T-helper 17 cell (primary cell): ENCODE data around the gene USP17L15. TPM values are rescaled to one million over a fixed set of nuclear protein-coding genes. Genes with fewer than 3 reads are reported as not detected.
"Not testable (repeated sequence)": the region's sequence is repeated elsewhere in the genome, so short reads cannot be mapped to it uniquely, and the experiment has no call there.

Experiments
- ATAC-seq: fragments of 150-1000 bp; cut with Tn5 transposase; 2 replicates; pipeline ENCODE4 v1.10.0; 2021; ENCODE audit warnings: mild to moderate bottlenecking, moderate library complexity
- DNase-seq, 3 donors: peaks; one replicate each; pipeline versions ENCODE4 v3.0.0 to v3.0.0-alpha.2; 2020 to 2021
- H3K9me3 ChIP-seq: one replicate; pipeline ENCODE4 v1.7.0; 2013; ENCODE audit warnings: low read length, mild to moderate bottlenecking; ENCODE audit not compliant: control insufficient read depth, poor library complexity, severe bottlenecking
- H3K27ac Mint-ChIP-seq: one replicate; pipeline ENCODE4 v1.8.0; 2022; ENCODE audit warnings: mild to moderate bottlenecking, moderate library complexity, mixed read lengths
- H3K27me3 Mint-ChIP-seq: one replicate; pipeline ENCODE4 v1.8.0; 2022; ENCODE audit warnings: mixed read lengths
- H3K36me3 Mint-ChIP-seq: one replicate; pipeline ENCODE4 v1.8.0; 2022; ENCODE audit warnings: low read depth, mixed read lengths
- H3K4me1 Mint-ChIP-seq: one replicate; pipeline ENCODE4 v1.8.0; 2022; ENCODE audit warnings: mild to moderate bottlenecking, mixed read lengths
- H3K4me3 Mint-ChIP-seq: one replicate; pipeline ENCODE4 v1.8.0; 2022; ENCODE audit warnings: mild to moderate bottlenecking, moderate library complexity, mixed read lengths
- total RNA-seq, 4 donors: library from RNA in 2 of 4; stranded (reverse) in 2 of 4; gene quantifications; one replicate each; pipeline ENCODE4 v1.2.3 and lab custom pipeline; 2022 to 2026

USP17L15 gene
- not detected for total RNA-seq
- total RNA-seq (lab: John Stamatoyannopoulos, UW), result 0 reads per million in 2 donors

DNA sequence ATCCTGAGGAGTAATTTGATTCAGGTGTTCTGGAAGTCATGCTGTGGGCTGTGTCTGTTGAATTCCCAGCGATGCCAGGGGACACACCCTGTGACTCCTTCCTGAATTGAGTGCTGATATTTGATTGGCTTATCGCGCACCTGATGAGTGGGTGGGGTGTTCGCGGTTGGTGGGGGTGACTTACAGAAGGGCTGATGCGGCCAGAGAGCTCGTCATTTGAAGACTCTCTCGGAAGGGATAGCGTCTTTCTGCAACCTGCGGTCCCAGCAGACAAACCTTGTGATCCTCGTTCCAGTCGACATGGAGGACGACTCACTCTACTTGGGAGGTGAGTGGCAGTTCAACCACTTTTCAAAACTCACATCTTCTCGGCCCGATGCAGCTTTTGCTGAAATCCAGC is at the start of gene USP17L15:
USP17L15 (plus strand) TSS at position 301 of the 400 bp plus-strand sequence; CDS start at position 301, 0 bp downstream.
- H3K27ac Mint-ChIP-seq, DNase-seq, H3K9me3 ChIP-seq, H3K27me3 Mint-ChIP-seq, ATAC-seq, H3K4me3 Mint-ChIP-seq, H3K4me1 Mint-ChIP-seq, H3K36me3 Mint-ChIP-seq: not testable (repeated sequence)

DNA sequence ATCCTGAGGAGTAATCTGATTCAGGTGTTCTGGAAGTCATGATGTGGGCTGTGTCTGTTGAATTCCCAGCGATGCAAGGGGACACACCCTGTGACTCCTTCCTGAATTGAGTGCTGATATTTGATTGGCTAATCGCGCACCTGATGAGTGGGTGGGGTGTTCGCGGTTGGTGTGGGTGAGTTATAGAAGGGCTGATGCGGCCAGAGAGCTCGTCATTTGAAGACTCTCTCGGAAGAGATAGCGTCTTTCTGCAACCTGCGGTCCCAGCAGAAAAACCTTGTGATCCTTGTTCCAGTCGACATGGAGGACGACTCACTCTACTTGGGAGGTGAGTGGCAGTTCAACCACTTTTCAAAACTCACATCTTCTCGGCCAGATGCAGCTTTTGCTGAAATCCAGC is 23.8 kb upstream of the USP17L15 start, which contains the start of gene USP17L10:
USP17L10 (plus strand) TSS at position 301 of the 400 bp plus-strand sequence; CDS start at position 301, 0 bp downstream.
- not testable (repeated sequence) for H3K9me3 ChIP-seq, DNase-seq, H3K27ac Mint-ChIP-seq, H3K4me3 Mint-ChIP-seq, H3K27me3 Mint-ChIP-seq, ATAC-seq, H3K4me1 Mint-ChIP-seq, H3K36me3 Mint-ChIP-seq

DNA sequence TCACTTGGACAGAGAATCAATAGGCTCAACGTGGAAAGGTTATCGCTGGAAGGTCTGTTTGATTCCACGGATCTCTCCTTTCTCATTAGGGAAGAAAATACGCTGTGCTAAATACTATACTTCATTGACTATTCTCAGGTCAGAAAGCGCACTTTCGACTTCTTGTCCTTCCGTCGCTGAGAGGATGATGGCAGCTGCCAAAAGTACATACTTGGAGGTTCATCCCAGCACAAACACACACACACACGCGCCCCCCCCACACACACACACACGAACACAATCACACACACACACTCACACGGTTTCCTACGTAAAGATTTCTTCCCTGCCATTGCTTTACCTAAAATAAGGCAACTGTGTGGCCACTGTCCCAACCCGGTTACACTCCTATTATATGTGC is 19.5 kb upstream of the USP17L15 start:
- H3K27me3 Mint-ChIP-seq, H3K4me1 Mint-ChIP-seq: not testable (repeated sequence)
- DNase-seq, result peak in 1 of 3 donors; percentile 3

GRCh38 chr4:9215105-9215504 is 19.1 kb upstream of the USP17L15 start, which contains the start of gene USP17L11:
Gene USP17L11 (plus strand): TSS chr4:9215405. CDS start chr4:9215405, 0 bp downstream.
- not testable (repeated sequence) for DNase-seq, H3K9me3 ChIP-seq, H3K4me3 Mint-ChIP-seq, H3K27me3 Mint-ChIP-seq, H3K27ac Mint-ChIP-seq, ATAC-seq, H3K36me3 Mint-ChIP-seq, H3K4me1 Mint-ChIP-seq

More for the DNA sequence above, 19.5 kb upstream of the USP17L15 start:
- not testable (repeated sequence) for H3K9me3 ChIP-seq, H3K36me3 Mint-ChIP-seq, H3K27ac Mint-ChIP-seq, H3K4me3 Mint-ChIP-seq, ATAC-seq

DNA sequence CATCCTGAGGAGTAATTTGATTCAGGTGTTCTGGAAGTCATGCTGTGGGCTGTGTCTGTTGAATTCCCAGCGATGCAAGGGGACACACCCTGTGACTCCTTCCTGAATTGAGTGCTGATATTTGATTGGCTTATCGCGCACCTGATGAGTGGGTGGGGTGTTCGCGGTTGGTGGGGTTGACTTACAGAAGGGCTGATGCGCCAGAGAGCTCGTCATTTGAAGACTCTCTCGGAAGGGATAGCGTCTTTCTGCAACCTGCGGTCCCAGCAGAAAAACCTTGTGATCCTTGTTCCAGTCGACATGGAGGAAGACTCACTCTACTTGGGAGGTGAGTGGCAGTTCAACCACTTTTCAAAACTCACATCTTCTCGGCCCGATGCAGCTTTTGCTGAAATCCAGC is 14.3 kb upstream of the USP17L15 start, which contains the start of gene USP17L12:
USP17L12 (plus strand) TSS at position 301 of the 400 bp plus-strand sequence; CDS start at position 301, 0 bp downstream.
- H3K9me3 ChIP-seq, H3K27me3 Mint-ChIP-seq, H3K27ac Mint-ChIP-seq, H3K4me1 Mint-ChIP-seq, DNase-seq, H3K36me3 Mint-ChIP-seq, ATAC-seq, H3K4me3 Mint-ChIP-seq: not testable (repeated sequence)

GRCh38 chr4:9224596-9224995 is 9.6 kb upstream of the USP17L15 start, which contains the start of gene USP17L13:
Gene USP17L13 (plus strand): TSS chr4:9224896. CDS start chr4:9224896, 0 bp downstream.
- not testable (repeated sequence) for H3K27ac Mint-ChIP-seq, H3K9me3 ChIP-seq, DNase-seq, H3K4me3 Mint-ChIP-seq, H3K4me1 Mint-ChIP-seq, H3K27me3 Mint-ChIP-seq, H3K36me3 Mint-ChIP-seq, ATAC-seq

DNA sequence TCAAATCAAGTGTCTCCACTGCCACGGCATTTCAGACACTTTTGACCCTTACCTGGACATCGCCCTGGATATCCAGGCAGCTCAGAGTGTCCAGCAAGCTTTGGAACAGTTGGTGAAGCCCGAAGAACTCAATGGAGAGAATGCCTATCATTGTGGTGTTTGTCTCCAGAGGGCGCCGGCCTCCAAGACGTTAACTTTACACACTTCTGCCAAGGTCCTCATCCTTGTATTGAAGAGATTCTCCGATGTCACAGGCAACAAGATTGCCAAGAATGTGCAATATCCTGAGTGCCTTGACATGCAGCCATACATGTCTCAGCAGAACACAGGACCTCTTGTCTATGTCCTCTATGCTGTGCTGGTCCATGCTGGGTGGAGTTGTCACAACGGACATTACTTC is 3.9 kb upstream of the USP17L15 start:
- not testable (repeated sequence) for ATAC-seq, H3K4me3 Mint-ChIP-seq, H3K27me3 Mint-ChIP-seq, H3K27ac Mint-ChIP-seq, H3K36me3 Mint-ChIP-seq, H3K9me3 ChIP-seq, H3K4me1 Mint-ChIP-seq
- peak in 1 of 3 donors; percentile 2 for DNase-seq

DNA sequence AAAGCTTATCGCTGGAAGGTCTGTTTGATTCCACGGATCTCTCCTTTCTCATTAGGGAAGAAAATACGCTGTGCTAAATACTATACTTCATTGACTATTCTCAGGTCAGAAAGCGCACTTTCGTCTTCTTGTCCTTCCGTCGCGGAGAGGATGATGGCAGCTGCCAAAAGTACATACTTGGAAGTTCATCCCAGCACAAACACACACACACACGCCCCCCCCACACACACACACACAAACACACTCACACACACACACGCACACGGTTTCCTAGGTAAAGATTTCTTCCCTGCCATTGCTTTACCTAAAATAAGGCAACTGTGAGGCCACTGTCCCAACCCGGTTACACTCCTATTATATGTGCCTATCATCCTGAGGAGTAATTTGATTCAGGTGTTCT is 4.3 kb downstream of the USP17L15 start:
- H3K27ac Mint-ChIP-seq, H3K4me3 Mint-ChIP-seq, H3K27me3 Mint-ChIP-seq, H3K9me3 ChIP-seq, ATAC-seq, H3K4me1 Mint-ChIP-seq, H3K36me3 Mint-ChIP-seq, DNase-seq: not testable (repeated sequence)

DNA sequence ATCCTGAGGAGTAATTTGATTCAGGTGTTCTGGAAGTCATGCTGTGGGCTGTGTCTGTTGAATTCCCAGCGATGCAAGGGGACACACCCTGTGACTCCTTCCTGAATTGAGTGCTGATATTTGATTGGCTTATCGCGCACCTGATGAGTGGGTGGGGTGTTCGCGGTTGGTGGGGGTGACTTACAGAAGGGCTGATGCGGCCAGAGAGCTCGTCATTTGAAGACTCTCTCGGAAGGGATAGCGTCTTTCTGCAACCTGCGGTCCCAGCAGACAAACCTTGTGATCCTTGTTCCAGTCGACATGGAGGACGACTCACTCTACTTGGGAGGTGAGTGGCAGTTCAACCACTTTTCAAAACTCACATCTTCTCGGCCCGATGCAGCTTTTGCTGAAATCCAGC is 9.4 kb downstream of the USP17L15 start, which contains the start of gene USP17L17:
USP17L17 (plus strand) TSS at position 301 of the 400 bp plus-strand sequence; CDS start at position 301, 0 bp downstream.
- H3K36me3 Mint-ChIP-seq, H3K4me1 Mint-ChIP-seq, H3K4me3 Mint-ChIP-seq, DNase-seq, ATAC-seq, H3K9me3 ChIP-seq, H3K27me3 Mint-ChIP-seq, H3K27ac Mint-ChIP-seq: not testable (repeated sequence)

- not testable (repeated sequence) for ATAC-seq, H3K27me3 Mint-ChIP-seq, H3K27ac Mint-ChIP-seq, H3K4me1 Mint-ChIP-seq, H3K36me3 Mint-ChIP-seq, H3K4me3 Mint-ChIP-seq, H3K9me3 ChIP-seq
- DNase-seq, result peak in 1 of 3 donors; percentile 3
These were observed 13.9 kb downstream of the USP17L15 start, which contains the start of gene USP17L18 for GRCh38 chr4:9247953-9248680. Gene USP17L18 (plus strand): TSS chr4:9248630. CDS start chr4:9248630, 0 bp downstream.

GRCh38 chr4:9253078-9253477 is 18.9 kb downstream of the USP17L15 start, which contains the start of gene USP17L19:
Gene USP17L19 (plus strand): TSS chr4:9253378. CDS start chr4:9253378, 0 bp downstream.
- H3K4me3 Mint-ChIP-seq, result not testable (repeated sequence)

GRCh38 chr4:9257824-9258223 is 23.6 kb downstream of the USP17L15 start, which contains the start of gene USP17L20:
Gene USP17L20 (plus strand): TSS chr4:9258124. CDS start chr4:9258124, 0 bp downstream.
- not testable (repeated sequence) for ATAC-seq, H3K27me3 Mint-ChIP-seq, H3K27ac Mint-ChIP-seq, H3K9me3 ChIP-seq, H3K4me1 Mint-ChIP-seq, H3K36me3 Mint-ChIP-seq, H3K4me3 Mint-ChIP-seq, DNase-seq

More at GRCh38 chr4:9253078-9253477, 18.9 kb downstream of the USP17L15 start, which contains the start of gene USP17L19:
- ATAC-seq, H3K27me3 Mint-ChIP-seq, DNase-seq, H3K9me3 ChIP-seq, H3K4me1 Mint-ChIP-seq, H3K27ac Mint-ChIP-seq, H3K36me3 Mint-ChIP-seq: not testable (repeated sequence)

DNA sequence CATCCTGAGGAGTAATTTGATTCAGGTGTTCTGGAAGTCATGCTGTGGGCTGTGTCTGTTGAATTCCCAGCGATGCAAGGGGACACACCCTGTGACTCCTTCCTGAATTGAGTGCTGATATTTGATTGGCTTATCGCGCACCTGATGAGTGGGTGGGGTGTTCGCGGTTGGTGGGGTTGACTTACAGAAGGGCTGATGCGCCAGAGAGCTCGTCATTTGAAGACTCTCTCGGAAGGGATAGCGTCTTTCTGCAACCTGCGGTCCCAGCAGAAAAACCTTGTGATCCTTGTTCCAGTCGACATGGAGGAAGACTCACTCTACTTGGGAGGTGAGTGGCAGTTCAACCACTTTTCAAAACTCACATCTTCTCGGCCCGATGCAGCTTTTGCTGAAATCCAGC is 28.4 kb downstream of the USP17L15 start, which contains the start of gene USP17L21:
USP17L21 (plus strand) TSS at position 301 of the 400 bp plus-strand sequence; CDS start at position 301, 0 bp downstream.
- H3K9me3 ChIP-seq, H3K4me3 Mint-ChIP-seq, H3K27ac Mint-ChIP-seq, H3K36me3 Mint-ChIP-seq, ATAC-seq, H3K4me1 Mint-ChIP-seq, DNase-seq, H3K27me3 Mint-ChIP-seq: not testable (repeated sequence)
